ENCODE data around the gene SPAG7. TPM values are rescaled to one million over a fixed set of nuclear protein-coding genes. Genes with fewer than 3 reads are reported as not detected.

The SPAG7 gene
- total and polyA plus RNA-seq, 8 donors = 15.8 to 58.4 (median 25.2) TPM

DNA sequence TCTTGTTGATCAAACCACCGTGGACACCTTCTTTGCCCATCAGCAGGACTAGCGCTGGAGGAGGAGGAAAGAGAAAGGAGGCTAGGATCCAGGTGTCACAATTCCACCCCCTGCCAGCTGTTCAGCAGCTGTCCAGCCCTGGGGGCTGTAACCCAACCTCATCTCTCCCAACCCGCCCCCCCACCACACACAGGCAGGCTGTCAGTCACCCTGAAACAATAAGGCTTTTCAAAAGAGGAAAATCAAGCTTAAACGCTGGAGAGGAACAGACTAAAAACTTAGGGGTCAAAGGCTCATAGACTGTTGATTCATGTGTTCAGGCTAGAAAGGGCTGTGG lies 21.7 kb downstream of the SPAG7 start:
- FAIRE-seq (no peak), ATAC-seq (no peak), DNase-seq (no peak)
- TF ChIP-seq, protein P1, sequence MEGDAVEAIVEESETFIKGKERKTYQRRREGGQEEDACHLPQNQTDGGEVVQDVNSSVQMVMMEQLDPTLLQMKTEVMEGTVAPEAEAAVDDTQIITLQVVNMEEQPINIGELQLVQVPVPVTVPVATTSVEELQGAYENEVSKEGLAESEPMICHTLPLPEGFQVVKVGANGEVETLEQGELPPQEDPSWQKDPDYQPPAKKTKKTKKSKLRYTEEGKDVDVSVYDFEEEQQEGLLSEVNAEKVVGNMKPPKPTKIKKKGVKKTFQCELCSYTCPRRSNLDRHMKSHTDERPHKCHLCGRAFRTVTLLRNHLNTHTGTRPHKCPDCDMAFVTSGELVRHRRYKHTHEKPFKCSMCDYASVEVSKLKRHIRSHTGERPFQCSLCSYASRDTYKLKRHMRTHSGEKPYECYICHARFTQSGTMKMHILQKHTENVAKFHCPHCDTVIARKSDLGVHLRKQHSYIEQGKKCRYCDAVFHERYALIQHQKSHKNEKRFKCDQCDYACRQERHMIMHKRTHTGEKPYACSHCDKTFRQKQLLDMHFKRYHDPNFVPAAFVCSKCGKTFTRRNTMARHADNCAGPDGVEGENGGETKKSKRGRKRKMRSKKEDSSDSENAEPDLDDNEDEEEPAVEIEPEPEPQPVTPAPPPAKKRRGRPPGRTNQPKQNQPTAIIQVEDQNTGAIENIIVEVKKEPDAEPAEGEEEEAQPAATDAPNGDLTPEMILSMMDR (IDR thresholded peaks at IDR 0.05) = no peak
- Histone ChIP-seq H3K27ac (no peak overlapping the region), H3K4me1 (peaks cover 5 to 36% (median 14%) of the 10 kb centered on the region in 3 donors), H3K36me3 (peaks cover 0 to 23% (median 0%) of the 10 kb centered on the region in 3 donors), H3K27me3 (no peaks in the 10 kb centered on the region), H3K9me3 (no peaks in the 10 kb centered on the region), H3K4me3 (peak overlapping the region in 2 of 4 donors; percentile 98 to 100)
- 27 to 39% methylated on average over 4 of the region's 4 CpGs for whole genome bisulfite sequencing, 2 donors
- intact Hi-C loops (cut with DNase I) = no loop called here

DNA sequence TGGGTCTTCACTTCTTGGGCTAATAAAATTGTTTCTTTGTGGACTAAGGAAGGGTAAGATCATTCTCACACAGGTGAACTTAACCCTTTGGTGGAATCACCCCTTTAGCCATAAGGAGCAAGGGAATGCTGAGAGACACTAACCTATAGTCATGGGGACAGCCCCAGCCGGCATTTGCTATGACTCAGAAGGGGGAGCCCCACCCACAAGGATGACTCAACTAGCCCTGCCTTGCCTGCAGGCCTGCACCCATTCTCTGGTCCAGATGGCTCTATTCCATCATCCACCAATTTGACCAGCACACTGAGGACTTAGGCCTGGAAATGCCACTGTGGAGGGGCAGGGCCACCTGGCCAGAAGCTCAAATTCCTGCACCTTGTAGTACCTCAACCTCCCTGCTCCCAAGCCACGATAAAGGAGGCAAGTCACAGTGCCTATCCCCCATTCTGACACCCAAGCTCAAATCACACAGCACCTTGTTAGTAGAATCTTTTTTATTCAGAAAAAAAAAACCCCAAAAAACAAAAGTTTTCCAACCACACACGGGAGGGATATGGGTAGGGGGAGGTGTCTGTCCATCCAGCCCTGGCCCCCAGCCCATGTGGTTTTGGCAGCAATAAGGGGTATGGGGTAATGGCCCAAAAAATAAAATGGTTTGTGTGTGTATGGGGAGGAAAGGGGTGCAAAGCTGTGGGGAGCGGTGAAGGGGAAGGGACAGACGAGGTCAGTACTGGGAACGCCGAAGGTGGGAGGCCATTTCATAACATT lies 22.3 kb downstream of the SPAG7 start:
- WGBS, 2 donors = 53 to 65% methylated on average over 7 of the region's 7 CpGs
- H3K27me3 ChIP-seq = no peaks in the 10 kb centered on the region
- peak in 3 of 4 donors; percentile 7 to 24 (median 15) for ATAC-seq
- no peak for FAIRE-seq
- H3K4me1 ChIP-seq = peaks cover 5 to 34% (median 14%) of the 10 kb centered on the region in 3 donors
- H3K9me3 ChIP-seq = no peaks in the 10 kb centered on the region
- H3K27ac ChIP-seq = peak overlapping the region in 3 of 4 donors; percentile 3 to 17 (median 15)
- intact Hi-C loops (cut with DNase I) = no loop called here
- H3K36me3 ChIP-seq = peaks cover 0 to 23% (median 0%) of the 10 kb centered on the region in 3 donors
- H3K4me3 ChIP-seq = peak overlapping the region in 1 of 4 donors; percentile 98
- TF ChIP-seq, protein P1 (IDR thresholded peaks at IDR 0.05) = no peak
- peak; percentile 63 to 81 (median 70) for DNase-seq

DNA sequence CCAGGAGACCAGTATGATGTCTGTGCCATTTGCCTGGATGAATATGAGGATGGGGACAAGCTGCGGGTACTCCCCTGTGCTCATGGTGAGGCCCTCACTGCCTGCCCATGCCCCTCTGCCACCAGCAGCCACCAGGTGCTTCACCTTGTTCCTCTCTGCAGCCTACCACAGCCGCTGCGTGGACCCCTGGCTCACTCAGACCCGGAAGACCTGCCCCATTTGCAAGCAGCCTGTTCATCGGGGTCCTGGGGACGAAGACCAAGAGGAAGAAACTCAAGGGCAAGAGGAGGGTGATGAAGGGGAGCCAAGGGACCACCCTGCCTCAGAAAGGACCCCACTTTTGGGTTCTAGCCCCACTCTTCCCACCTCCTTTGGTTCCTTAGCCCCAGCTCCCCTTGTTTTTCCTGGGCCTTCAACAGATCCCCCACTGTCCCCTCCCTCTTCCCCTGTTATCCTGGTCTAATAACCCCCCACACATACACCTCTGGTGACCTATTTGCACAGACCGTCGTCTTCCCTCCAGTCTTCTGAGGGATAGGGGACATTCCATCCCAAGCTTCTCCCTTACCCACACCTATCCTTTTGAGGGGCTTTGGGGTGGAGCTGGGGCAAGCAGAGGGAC lies 23.0 kb downstream of the SPAG7 start:
- 62 to 63% methylated on average over 6 to 8 of the region's 8 CpGs for WGBS, 2 donors
- no peaks in the 10 kb centered on the region for H3K27me3 ChIP-seq
- FAIRE-seq (no peak), ATAC-seq (no peak), DNase-seq (peak in 2 of 6 donors; percentile 36 to 68)
- no peak overlapping the region for H3K4me3 ChIP-seq
- peaks cover 0 to 23% (median 0%) of the 10 kb centered on the region in 3 donors for H3K36me3 ChIP-seq
- intact Hi-C loops (cut with DNase I) = no loop called here
- H3K4me1 ChIP-seq = peaks cover 5 to 33% (median 14%) of the 10 kb centered on the region in 3 donors
- TF ChIP-seq, protein P1 (IDR thresholded peaks at IDR 0.05) = no peak
- H3K9me3 ChIP-seq = no peaks in the 10 kb centered on the region
- peak overlapping the region in 3 of 4 donors; percentile 3 to 17 (median 15) for H3K27ac ChIP-seq

DNA sequence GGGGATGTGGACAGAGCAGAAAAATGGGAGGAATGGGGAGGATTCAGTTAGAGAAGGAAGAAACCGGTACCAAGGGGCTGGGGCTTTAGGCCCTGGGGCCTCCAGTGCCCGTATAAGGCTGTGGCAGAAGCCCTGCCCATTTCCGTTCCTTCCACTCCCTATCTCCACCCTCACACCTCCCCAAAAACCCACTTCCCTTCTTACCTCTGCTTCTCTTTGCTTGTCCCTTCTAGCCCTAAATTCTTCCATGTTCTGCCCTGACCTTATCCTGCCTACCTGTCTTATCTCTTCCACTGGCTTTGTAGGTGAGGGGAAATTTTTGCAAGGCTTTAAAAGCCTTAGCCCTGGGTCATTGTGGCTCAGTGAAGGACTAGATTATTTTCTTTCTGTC lies 23.5 kb downstream of the SPAG7 start:
- no peak overlapping the region for H3K27ac ChIP-seq
- no peaks in the 10 kb centered on the region for H3K27me3 ChIP-seq
- no peak for ATAC-seq
- peaks cover 5 to 34% (median 14%) of the 10 kb centered on the region in 3 donors for H3K4me1 ChIP-seq
- DNase-seq = peak in 1 of 6 donors; percentile 6
- H3K36me3 ChIP-seq = peaks cover 0 to 23% (median 0%) of the 10 kb centered on the region in 3 donors
- no peak overlapping the region for H3K4me3 ChIP-seq
- TF ChIP-seq, protein P1 (IDR thresholded peaks at IDR 0.05) = no peak
- 56 to 78% methylated on average over 3 of the region's 3 CpGs for WGBS, 2 donors
- intact Hi-C loops (cut with DNase I) = no loop called here
- no peak for FAIRE-seq
- H3K9me3 ChIP-seq = no peaks in the 10 kb centered on the region
